ENCODE data around the gene KDM2B.

The KDM2B gene

DNA sequence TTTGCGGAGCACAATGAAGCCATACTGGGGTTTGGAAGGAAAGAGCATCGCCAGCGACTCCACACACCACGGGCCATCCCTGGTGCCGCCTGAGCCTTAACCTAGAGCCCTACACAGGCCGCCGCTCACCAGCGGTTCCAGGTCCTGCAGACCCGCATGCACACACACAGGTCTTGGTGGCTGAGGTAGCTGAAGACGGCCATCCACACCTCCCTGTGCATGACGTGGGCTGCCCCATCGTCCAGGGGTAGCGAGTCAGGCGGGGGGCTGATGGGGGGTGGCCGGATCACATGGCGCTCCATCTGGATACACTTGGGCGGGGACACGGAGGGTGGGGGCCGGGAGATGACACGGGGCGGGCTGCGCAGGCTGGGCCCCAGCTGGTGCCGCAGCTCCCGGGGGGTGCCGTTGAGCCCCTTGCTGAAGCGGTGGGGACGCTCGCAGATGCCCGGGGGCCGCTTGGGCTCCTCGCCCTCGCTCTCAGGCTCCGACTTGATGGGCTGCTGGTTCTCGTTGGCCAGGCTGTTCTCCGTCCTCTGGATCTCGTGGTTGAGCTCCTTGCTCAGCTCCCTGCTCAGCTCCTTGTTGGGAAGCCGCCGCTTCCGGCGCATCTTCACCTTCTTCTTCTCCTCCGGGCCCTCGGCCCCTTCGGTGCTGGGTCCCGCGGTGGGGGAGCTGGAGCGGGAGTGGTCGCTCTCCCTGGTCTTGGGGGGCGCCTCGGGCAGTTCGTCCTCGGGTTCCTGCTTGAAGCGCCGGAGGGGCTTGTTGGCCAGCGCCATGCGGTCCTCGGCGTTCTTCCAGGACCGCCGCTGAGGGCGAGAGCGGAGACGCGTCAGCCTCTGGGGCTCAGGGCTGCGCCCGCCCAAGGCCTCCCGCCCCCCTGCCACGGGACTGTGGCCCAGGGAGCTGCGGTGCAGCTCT, 138.5 kb downstream of the KDM2B start:
- Mint-ChIP-seq H3K4me3 (no peak overlapping the region), H3K4me1 (ENCODE audit: low read depth) (peaks cover 2% of the 10 kb centered on the region), H3K27ac (no peak overlapping the region), H3K36me3 (peaks cover 2% of the 10 kb centered on the region), H3K27me3 (no peaks in the 10 kb centered on the region), H3K9me3 (ENCODE audit: low read depth) (no peaks in the 10 kb centered on the region)

DNA sequence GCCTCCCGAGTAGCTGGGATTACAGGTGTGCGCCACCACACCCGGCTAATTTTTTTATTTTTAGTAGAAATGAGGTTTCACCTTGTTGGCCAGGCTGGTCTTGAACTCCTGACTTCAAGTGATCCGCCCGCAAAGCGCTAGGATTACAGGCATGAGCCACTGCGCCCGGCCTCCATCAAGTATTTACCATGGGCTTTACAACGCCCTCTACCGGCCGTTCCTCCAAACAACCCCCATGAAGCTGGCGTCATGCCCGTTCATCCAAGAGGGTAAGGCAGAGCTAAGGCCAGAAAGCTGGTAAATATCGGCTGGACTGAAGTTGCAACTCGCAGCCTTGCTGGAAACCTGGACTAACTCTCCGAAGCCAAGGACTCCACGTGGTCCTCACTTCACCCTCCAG, 139.3 kb downstream of the KDM2B start:
- H3K9me3 Mint-ChIP-seq (ENCODE audit: low read depth), result no peaks in the 10 kb centered on the region
- no peaks in the 10 kb centered on the region for H3K27me3 Mint-ChIP-seq
- no peak overlapping the region for H3K27ac Mint-ChIP-seq
- peaks cover 8% of the 10 kb centered on the region for H3K36me3 Mint-ChIP-seq
- H3K4me3 Mint-ChIP-seq, result no peak overlapping the region
- peaks cover 2% of the 10 kb centered on the region for H3K4me1 Mint-ChIP-seq (ENCODE audit: low read depth)

DNA sequence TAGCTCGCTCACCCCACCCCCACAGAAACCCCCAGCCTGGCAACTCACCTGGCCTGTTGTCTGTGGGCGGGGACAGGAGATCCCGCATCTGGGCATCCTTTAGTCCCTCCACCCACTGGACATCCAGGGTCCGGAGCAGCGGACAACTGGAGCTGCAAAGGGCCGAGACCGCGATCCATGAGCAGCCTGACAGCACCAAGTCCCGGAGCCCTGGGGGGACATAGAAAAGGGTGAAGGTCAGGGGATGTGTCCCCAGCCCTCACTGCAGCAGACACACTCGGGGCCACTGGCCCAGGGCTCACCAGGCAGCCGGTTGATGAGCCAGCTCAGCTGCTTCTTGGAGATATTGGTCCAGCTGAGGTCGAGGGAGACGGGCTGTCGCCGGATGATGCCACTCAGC, 140.1 kb downstream of the KDM2B start:
- H3K27me3 Mint-ChIP-seq, result no peaks in the 10 kb centered on the region
- no peaks in the 10 kb centered on the region for H3K9me3 Mint-ChIP-seq (ENCODE audit: low read depth)
- peaks cover 11% of the 10 kb centered on the region for H3K36me3 Mint-ChIP-seq
- peaks cover 2% of the 10 kb centered on the region for H3K4me1 Mint-ChIP-seq (ENCODE audit: low read depth)
- H3K4me3 Mint-ChIP-seq, result no peak overlapping the region
- no peak overlapping the region for H3K27ac Mint-ChIP-seq

DNA sequence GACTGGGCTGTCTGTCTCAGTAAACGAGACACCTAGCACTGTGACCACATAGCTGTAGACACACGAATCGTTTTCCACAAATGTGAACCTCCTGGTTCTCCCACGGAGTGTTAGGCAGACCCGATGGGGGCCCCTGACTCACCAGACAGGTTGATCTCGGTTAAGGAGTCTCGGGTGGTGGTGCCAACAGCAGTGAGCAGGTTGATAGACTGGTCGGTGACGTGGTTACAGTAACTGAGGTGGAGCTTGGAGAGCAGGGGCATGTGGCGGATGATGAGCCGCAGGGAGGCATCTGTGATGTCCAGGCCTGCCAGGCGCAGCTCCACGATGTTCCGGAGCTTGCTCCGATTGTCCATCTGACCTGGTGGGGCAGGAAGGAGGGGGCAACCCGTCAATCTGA, 141.1 kb downstream of the KDM2B start:
- peaks cover 11% of the 10 kb centered on the region for H3K36me3 Mint-ChIP-seq
- H3K27me3 Mint-ChIP-seq, result no peaks in the 10 kb centered on the region

DNA sequence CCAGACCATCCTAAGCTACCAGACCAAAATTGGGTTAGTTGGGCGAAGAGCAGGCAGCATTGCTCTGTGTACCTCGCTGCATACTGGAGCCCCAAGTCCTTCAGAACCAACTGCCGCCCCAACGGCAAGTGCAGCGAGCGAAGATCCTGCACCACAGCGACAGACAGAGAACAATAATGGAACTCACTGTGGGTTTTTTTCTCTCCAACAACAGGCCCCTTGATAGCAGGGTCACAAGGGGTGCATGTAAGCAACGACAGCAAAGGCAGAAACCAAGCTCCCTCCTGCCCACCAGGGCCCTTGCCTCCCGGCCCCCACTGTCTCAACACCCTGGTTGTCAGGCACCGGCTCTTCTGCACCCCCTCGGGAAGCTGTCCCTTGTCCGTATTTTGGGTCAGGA, 141.9 kb downstream of the KDM2B start:
- no peaks in the 10 kb centered on the region for H3K9me3 Mint-ChIP-seq (ENCODE audit: low read depth)
- no peaks in the 10 kb centered on the region for H3K27me3 Mint-ChIP-seq
- peaks cover 11% of the 10 kb centered on the region for H3K36me3 Mint-ChIP-seq
- H3K4me1 Mint-ChIP-seq (ENCODE audit: low read depth), result peaks cover 2% of the 10 kb centered on the region
- H3K4me3 Mint-ChIP-seq, result no peak overlapping the region
- no peak overlapping the region for H3K27ac Mint-ChIP-seq

More for the DNA sequence above, 141.1 kb downstream of the KDM2B start:
- Mint-ChIP-seq H3K4me1 (ENCODE audit: low read depth) (peaks cover 2% of the 10 kb centered on the region), H3K4me3 (no peak overlapping the region), H3K27ac (no peak overlapping the region), H3K9me3 (ENCODE audit: low read depth) (no peaks in the 10 kb centered on the region)

DNA sequence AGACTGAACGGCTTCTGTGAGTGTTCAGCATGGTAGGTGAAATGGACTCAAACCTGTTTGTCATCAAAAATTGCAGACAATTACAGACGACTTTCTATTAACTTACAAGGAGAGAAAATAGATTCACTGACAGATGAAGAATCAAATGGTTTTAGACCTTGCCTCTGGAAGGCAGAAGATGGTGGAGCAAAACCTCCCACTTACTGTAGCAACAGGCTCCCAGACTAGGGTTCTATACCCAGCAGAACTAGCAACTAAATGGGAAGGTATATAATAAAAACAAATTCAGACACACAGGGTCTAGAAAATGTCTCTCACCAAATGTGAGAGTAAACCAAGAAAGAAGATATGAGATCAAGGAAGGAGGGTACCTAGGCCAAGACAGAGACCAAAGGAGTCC, 144.1 kb downstream of the KDM2B start:
- H3K4me3 Mint-ChIP-seq, result no peak overlapping the region
- no peaks in the 10 kb centered on the region for H3K9me3 Mint-ChIP-seq (ENCODE audit: low read depth)
- H3K27me3 Mint-ChIP-seq, result no peaks in the 10 kb centered on the region
- no peaks in the 10 kb centered on the region for H3K4me1 Mint-ChIP-seq (ENCODE audit: low read depth)
- peak overlapping the region; percentile 50 for H3K27ac Mint-ChIP-seq
- H3K36me3 Mint-ChIP-seq, result peaks cover 13% of the 10 kb centered on the region

DNA sequence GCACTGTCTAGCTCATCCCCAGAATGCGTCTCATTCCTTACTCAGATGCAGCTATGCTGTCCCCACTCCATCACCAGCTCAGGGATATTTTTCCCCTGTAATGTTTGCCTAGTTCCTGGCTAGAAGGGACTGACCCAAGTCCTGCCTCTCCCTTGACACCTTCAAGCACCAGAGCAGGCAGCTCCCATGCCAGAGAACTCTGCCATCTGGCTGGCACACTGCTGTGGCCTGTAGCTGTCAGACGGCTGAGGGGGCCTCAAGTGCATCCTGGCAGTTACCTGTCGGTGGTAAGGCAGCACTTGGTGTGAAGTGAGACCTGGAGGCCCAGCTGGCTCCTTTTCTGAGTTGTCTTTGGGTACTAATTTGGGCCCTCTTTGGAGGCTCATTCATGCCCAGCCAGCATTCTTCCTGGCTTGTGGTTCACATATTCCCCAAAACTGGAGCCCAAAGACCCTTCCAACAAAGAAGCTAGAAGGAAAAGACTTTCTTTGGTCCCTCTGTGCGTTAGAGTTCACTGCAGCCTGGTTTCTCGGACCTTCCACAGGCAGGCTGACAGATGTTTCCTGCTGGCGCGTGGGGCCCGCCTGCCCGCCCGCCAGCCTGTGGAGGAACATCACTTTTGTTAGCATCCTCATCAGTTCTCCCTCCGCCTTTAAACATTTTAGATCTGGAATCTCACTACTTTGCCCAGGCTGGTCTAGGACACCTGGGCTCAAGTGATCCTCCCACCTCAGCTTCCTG, 147.9 kb downstream of the KDM2B start:
- Mint-ChIP-seq H3K36me3 (peaks cover 13% of the 10 kb centered on the region), H3K4me3 (no peak overlapping the region), H3K9me3 (ENCODE audit: low read depth) (no peaks in the 10 kb centered on the region), H3K27me3 (no peaks in the 10 kb centered on the region), H3K27ac (peak overlapping the region; percentile 28), H3K4me1 (ENCODE audit: low read depth) (no peaks in the 10 kb centered on the region)

DNA sequence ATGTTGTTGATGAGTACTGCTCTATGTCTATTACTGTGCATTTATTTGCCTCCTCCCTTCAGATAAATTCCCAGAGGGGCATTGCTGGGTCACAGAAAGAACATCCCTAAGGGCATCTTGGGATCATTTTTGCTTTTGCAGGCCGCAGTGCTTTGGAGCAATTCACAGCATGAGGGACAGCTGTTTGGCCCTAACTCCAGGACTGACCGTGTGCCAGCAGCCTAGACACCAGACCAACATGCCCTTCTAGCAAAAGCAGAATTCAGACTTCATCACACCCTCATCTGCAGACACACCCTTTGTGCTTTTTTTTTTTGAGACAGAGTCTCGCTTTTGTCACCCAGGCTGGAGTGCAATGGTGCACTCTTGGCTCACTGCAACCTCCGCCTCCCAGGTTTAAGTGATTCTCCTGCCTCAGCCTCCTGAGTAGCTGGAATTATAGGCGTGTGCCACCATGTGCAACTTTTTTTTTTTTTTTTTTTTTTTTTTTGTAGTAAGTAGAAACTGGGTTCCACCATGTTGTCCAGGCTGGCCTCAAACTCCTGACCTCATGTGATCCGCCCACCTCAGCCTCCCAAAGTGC, 149.9 kb downstream of the KDM2B start:
- Mint-ChIP-seq H3K9me3 (ENCODE audit: low read depth) (no peaks in the 10 kb centered on the region), H3K4me1 (ENCODE audit: low read depth) (no peaks in the 10 kb centered on the region), H3K27me3 (no peaks in the 10 kb centered on the region), H3K4me3 (no peak overlapping the region), H3K27ac (peak overlapping the region; percentile 0), H3K36me3 (peaks cover 4% of the 10 kb centered on the region)

DNA sequence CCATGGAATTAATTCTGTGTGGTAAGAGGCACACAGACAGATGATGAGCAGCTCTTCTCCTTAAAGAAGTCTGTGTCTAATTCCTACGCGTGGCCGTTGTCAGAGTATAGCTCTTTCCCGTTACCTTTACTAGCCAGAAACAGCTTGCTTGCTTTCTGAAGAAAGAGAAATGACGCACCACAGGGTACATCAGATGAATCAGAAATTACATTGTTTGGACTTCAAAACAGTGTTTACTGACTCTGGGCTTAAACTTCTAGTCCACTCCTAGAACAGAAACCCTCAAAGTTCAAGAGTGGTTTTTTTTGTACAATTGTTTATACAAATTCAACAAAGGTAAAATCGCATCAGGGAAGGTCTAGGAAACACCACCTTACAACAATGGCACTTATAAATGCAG, 151.9 kb downstream of the KDM2B start:
- H3K27me3 Mint-ChIP-seq, result no peaks in the 10 kb centered on the region
- H3K36me3 Mint-ChIP-seq, result peaks cover 4% of the 10 kb centered on the region
- H3K4me1 Mint-ChIP-seq (ENCODE audit: low read depth), result no peaks in the 10 kb centered on the region
- H3K27ac Mint-ChIP-seq, result peak overlapping the region; percentile 35
- H3K9me3 Mint-ChIP-seq (ENCODE audit: low read depth), result no peaks in the 10 kb centered on the region
- no peak overlapping the region for H3K4me3 Mint-ChIP-seq

DNA sequence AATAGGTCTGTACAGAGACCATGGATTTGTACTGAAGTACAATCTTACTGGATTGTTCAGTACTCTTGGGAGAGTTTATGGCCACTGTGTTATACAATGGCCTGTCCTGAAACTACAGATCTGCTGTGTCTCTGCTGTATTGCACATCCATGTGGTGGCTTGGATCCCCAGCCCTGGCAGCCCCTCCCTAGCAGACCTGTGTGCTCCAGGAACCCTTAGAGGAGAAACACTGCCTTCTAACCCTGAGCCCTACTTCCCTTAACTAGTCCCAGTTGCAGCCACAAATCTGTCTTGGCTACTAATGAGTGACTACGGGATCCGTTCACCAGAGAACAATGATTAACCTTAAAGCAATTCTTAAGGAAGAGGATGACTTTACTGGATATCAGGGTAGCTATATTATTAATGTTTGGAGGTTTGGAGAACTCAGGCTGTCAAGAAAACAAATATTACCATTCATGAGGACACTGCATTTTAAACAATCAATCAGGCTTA, 153.2 kb downstream of the KDM2B start:
- Mint-ChIP-seq H3K36me3 (peaks cover 4% of the 10 kb centered on the region), H3K4me1 (ENCODE audit: low read depth) (no peaks in the 10 kb centered on the region), H3K4me3 (no peak overlapping the region), H3K27ac (peak overlapping the region; percentile 37), H3K9me3 (ENCODE audit: low read depth) (no peaks in the 10 kb centered on the region), H3K27me3 (no peaks in the 10 kb centered on the region)

DNA sequence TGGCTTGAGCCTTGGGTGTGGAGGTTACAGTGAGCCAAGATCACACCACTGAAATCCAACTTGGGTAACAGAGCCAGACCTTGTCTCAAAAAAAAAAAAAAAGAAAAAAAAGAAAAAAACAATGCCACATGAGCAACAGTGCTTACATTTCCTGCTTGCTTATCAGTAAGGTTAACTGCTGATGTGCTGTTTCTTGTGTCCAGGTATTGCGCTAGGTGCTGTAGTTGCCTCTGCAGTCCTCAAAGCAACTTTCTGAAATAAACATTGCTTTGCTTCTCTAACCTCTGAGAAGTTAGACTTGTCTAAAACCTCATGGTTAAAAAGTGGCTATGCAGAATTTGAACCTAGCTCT, 156.2 kb downstream of the KDM2B start:
- no peaks in the 10 kb centered on the region for H3K27me3 Mint-ChIP-seq
- no peaks in the 10 kb centered on the region for H3K4me1 Mint-ChIP-seq (ENCODE audit: low read depth)
- H3K36me3 Mint-ChIP-seq, result peaks cover 8% of the 10 kb centered on the region
- no peak overlapping the region for H3K4me3 Mint-ChIP-seq
- H3K9me3 Mint-ChIP-seq (ENCODE audit: low read depth), result no peaks in the 10 kb centered on the region
- H3K27ac Mint-ChIP-seq, result no peak overlapping the region

DNA sequence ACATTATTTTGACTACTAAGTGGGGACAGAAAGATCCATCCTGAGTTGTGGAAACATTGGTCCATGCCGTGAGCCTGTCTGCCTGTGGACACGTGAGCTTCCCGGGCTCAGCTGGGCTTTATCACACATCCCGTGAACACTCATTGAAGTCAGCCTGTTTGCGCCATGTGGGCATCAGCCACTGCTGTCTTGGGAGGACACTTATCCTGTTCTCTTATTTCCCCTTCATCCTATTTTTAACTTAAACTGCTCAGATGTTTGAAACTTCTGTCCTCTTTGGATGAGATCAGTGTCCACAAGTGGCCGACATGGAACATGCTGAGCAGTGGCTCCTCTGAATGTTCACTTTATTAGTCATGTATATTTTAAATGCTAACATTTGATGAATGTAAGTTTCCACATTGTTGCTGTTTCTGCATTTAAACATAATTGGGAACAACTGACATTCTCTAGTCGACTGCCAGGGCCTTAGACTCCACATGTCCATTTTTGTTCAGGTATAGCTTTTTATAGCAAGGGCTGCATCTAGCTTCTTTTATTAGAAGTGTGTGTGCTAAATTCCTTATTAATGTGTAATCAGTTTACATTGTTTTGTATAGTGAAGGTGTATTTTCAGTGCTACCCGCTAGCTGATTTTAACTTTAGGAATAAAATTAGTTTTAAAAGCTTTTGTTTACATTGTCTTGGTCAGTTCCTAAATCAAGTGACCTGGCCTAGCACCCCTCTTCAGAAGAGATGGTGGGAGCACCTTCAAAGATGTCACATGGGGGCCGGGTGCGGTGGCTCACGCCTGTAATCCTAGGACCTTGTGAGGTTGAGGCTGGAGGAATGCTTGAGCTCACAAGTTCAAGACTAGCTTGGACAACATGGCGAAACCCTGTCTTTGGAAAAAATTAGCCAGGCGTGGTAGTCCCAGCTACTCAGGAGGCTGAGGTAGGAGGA, 156.9 kb downstream of the KDM2B start:
- H3K9me3 Mint-ChIP-seq (ENCODE audit: low read depth), result no peaks in the 10 kb centered on the region
- no peak overlapping the region for H3K4me3 Mint-ChIP-seq
- no peaks in the 10 kb centered on the region for H3K27me3 Mint-ChIP-seq

DNA sequence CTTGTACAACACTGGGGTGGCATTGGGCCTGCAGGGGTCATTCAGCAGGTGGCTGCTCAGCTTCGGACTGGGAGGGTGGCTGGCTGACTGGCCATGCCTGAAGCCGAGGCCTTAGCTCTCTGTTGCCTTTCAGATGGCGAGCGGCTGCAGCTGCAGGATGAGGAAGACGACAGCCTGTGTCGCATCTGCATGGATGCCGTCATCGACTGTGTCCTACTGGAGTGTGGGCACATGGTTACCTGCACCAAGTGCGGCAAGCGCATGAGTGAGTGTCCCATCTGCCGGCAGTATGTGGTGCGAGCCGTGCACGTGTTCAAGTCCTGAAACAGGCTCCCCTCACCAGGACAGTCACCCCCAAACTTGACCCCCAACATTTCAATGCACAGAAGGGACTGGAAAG, 157.6 kb downstream of the KDM2B start:
- Mint-ChIP-seq H3K9me3 (ENCODE audit: low read depth) (no peaks in the 10 kb centered on the region), H3K36me3 (peaks cover 8% of the 10 kb centered on the region), H3K4me3 (no peak overlapping the region), H3K27ac (no peak overlapping the region), H3K4me1 (ENCODE audit: low read depth) (no peaks in the 10 kb centered on the region), H3K27me3 (no peaks in the 10 kb centered on the region)

More for the DNA sequence above, 156.9 kb downstream of the KDM2B start:
- Mint-ChIP-seq H3K27ac (peak overlapping the region; percentile 41), H3K4me1 (ENCODE audit: low read depth) (no peaks in the 10 kb centered on the region), H3K36me3 (peaks cover 8% of the 10 kb centered on the region)

DNA sequence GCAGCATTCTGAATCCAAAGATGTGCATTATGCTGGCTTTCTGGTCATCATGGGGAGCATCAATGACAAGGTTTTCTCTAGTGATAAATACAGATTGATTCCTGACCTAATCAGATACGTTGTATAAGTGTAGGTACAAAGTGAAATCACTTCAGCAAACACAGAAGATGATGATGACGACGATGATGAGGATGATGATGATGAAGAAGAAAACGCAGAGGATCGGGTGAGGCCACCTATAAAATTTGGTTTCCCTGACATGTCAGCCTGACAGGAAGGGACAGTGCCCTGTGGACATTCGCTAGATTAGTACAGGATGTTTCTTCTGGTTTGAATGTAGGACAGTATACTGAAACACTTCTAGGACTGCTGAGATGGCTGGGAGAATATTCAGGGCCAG, 160.7 kb downstream of the KDM2B start:
- H3K36me3 Mint-ChIP-seq, result peaks cover 11% of the 10 kb centered on the region
- peaks cover 13% of the 10 kb centered on the region for H3K4me1 Mint-ChIP-seq (ENCODE audit: low read depth)
- H3K4me3 Mint-ChIP-seq, result no peak overlapping the region
- H3K27ac Mint-ChIP-seq, result peak overlapping the region; percentile 1
- no peaks in the 10 kb centered on the region for H3K9me3 Mint-ChIP-seq (ENCODE audit: low read depth)
- no peaks in the 10 kb centered on the region for H3K27me3 Mint-ChIP-seq
